Natural killer cell (primary cell): ENCODE measurements around the gene SIGLEC14. TPM values are rescaled to one million over a fixed set of nuclear protein-coding genes. Genes with fewer than 3 reads are reported as not detected.

ENCODE experiments used
- ATAC-seq, 3 donors: fragments of 150-1000 bp in 2 of 3; fragments of 200-7000 bp in 1 of 3; cut with Tn5 transposase; 1 replicate in 1 of 3; 2 replicates in 2 of 3; pipeline ENCODE4 v1.10.0; 2021; ENCODE audit warnings: mild to moderate bottlenecking in 2 of 3, moderate library complexity in 2 of 3
- DNase-seq, 2 donors: peaks; one replicate each; pipeline versions ENCODE4 v3.0.0 to v3.0.0-alpha.2; 2013 to 2021; ENCODE audit warnings: mixed read lengths in 1 of 2
- H3K27ac ChIP-seq: one replicate; pipeline ENCODE4 v1.5.1; 2013; ENCODE audit warnings: mild to moderate bottlenecking, low read length
- H3K27me3 ChIP-seq: one replicate; pipeline ENCODE4 v1.6.1; 2013; ENCODE audit warnings: low read length; ENCODE audit not compliant: control insufficient read depth, insufficient read depth
- H3K36me3 ChIP-seq: one replicate; pipeline ENCODE4 v1.6.1; 2013; ENCODE audit warnings: low read length; ENCODE audit not compliant: control insufficient read depth, insufficient read depth
- H3K4me1 ChIP-seq: one replicate; pipeline ENCODE4 v1.6.1; 2013; ENCODE audit warnings: low read length; ENCODE audit not compliant: control insufficient read depth, insufficient read depth
- H3K4me3 ChIP-seq: one replicate; pipeline ENCODE4 v1.5.1; 2013; ENCODE audit warnings: low read length
- H3K9me3 ChIP-seq: one replicate; pipeline ENCODE4 v1.6.1; 2013; ENCODE audit warnings: low read length; ENCODE audit not compliant: control insufficient read depth, insufficient read depth
- H3K27ac Mint-ChIP-seq, 2 donors: one replicate each; pipeline ENCODE4 v1.8.0; 2022; ENCODE audit warnings: mild to moderate bottlenecking in 2 of 2, mixed read lengths in 2 of 2, moderate library complexity in 1 of 2
- H3K27me3 Mint-ChIP-seq, 2 donors: one replicate each; pipeline ENCODE4 v1.8.0; 2022; ENCODE audit warnings: low read depth in 2 of 2, mixed read lengths in 2 of 2
- H3K36me3 Mint-ChIP-seq: one replicate; pipeline ENCODE4 v1.8.0; 2022; ENCODE audit warnings: mixed read lengths
- H3K4me1 Mint-ChIP-seq, 2 donors: one replicate each; pipeline ENCODE4 v1.8.0; 2022; ENCODE audit warnings: mixed read lengths in 2 of 2
- H3K4me3 Mint-ChIP-seq: one replicate; pipeline ENCODE4 v1.8.0; 2022; ENCODE audit warnings: mild to moderate bottlenecking, moderate library complexity, mixed read lengths
- H3K9me3 Mint-ChIP-seq, 2 donors: one replicate each; pipeline ENCODE4 v1.8.0; 2022; ENCODE audit warnings: mixed read lengths in 2 of 2
- CTCF ChIP-seq: fragments of 200-600 bp; IDR thresholded peaks from one replicate; pipeline ENCODE4 v1.8.0; 2022; ENCODE audit warnings: antibody characterized with exemption
- WGBS: methylation state at CpG from one replicate; pipeline ENCODE4 v1.1.7; 2013; ENCODE audit warnings: missing lambda C conversion rate; ENCODE audit not compliant: insufficient coverage; 5-methylcytosine and 5-hydroxymethylcytosine counted together
- intact Hi-C: fragments of 100-400 bp; cut with micrococcal nuclease; formaldehyde crosslinking; loops from one replicate; pipeline ENCODE4 v1.14.2; 2022
- total RNA-seq, 4 donors: library from RNA; stranded (reverse); fragments of 120-200 nt in 1 of 4; gene quantifications; one replicate each; pipeline versions ENCODE4 v1.2.3 to v1.2.4, GENCODE V29; 2013 to 2022

The SIGLEC14 gene
- total RNA-seq, 3 donors from 2014 or later (not counting 1 experiment from before 2014, with no cell fraction given): 2.7 to 4.9 (median 2.9) TPM

GRCh38 chr19:51644636-51645271 lies 1.9 kb downstream of the SIGLEC14 start:
- H3K36me3 Mint-ChIP-seq: no peaks in the 10 kb centered on the region
- no peak for TF ChIP-seq CTCF
- no peak for DNase-seq
- no peak overlapping the region for H3K4me3 Mint-ChIP-seq
- peaks cover 0 to 7% of the 10 kb centered on the region in 2 donors for H3K4me1 Mint-ChIP-seq
- H3K27ac Mint-ChIP-seq: no peak overlapping the region
- H3K4me3 ChIP-seq: no peak overlapping the region
- intact Hi-C loops: no loop called here
- no peak overlapping the region for H3K27ac ChIP-seq
- H3K9me3 ChIP-seq: no peaks in the 10 kb centered on the region
- H3K4me1 ChIP-seq: peaks cover 17% of the 10 kb centered on the region
- no peaks in the 10 kb centered on the region for H3K27me3 ChIP-seq
- no peaks in the 10 kb centered on the region for H3K36me3 ChIP-seq
- no peak for ATAC-seq
- H3K9me3 Mint-ChIP-seq: no peaks in the 10 kb centered on the region
- WGBS: 50% methylated on average over 11 of the region's 11 CpGs
- peaks cover 15 to 37% of the 10 kb centered on the region in 2 donors for H3K27me3 Mint-ChIP-seq

- H3K36me3 ChIP-seq: no peaks in the 10 kb centered on the region
- no peak for ATAC-seq
- Mint-ChIP-seq H3K27me3 (peaks cover 17 to 57% of the 10 kb centered on the region in 2 donors), H3K4me3 (no peak overlapping the region), H3K36me3 (no peaks in the 10 kb centered on the region), H3K9me3 (no peaks in the 10 kb centered on the region), H3K4me1 (peaks cover 0 to 13% of the 10 kb centered on the region in 2 donors), H3K27ac (no peak overlapping the region)
- DNase-seq: no peak
- no peak for TF ChIP-seq CTCF
- intact Hi-C loops: no loop called here
- H3K4me3 ChIP-seq: no peak overlapping the region
- no peaks in the 10 kb centered on the region for H3K9me3 ChIP-seq
- H3K4me1 ChIP-seq: peaks cover 10% of the 10 kb centered on the region
- H3K27me3 ChIP-seq: no peaks in the 10 kb centered on the region
- H3K27ac ChIP-seq: no peak overlapping the region
Observed at GRCh38 chr19:51641648-51642047, 5.0 kb downstream of the SIGLEC14 start.

GRCh38 chr19:51640386-51640785 lies 6.2 kb downstream of the SIGLEC14 start:
- Mint-ChIP-seq H3K4me1 (peaks cover 0 to 13% of the 10 kb centered on the region in 2 donors), H3K36me3 (no peaks in the 10 kb centered on the region), H3K27ac (no peak overlapping the region), H3K9me3 (no peaks in the 10 kb centered on the region), H3K4me3 (no peak overlapping the region), H3K27me3 (peaks cover 17 to 56% of the 10 kb centered on the region in 2 donors)
- WGBS: 100% methylated on average over 3 of the region's 3 CpGs
- no peaks in the 10 kb centered on the region for H3K9me3 ChIP-seq
- intact Hi-C loops: no loop called here
- H3K27me3 ChIP-seq: no peaks in the 10 kb centered on the region
- H3K27ac ChIP-seq: no peak overlapping the region
- DNase-seq: no peak
- H3K36me3 ChIP-seq: no peaks in the 10 kb centered on the region
- peaks cover 10% of the 10 kb centered on the region for H3K4me1 ChIP-seq
- no peak for ATAC-seq
- H3K4me3 ChIP-seq: no peak overlapping the region
- TF ChIP-seq CTCF: no peak

- H3K27me3 Mint-ChIP-seq: peaks cover 17 to 52% of the 10 kb centered on the region in 2 donors
- intact Hi-C loops: loop anchor here (5.0 kb wide), 1 partner anchor 168 kb away; no protein-coding TSS in a partner anchor
- H3K4me1 ChIP-seq: peaks cover 12% of the 10 kb centered on the region
Observed at GRCh38 chr19:51639916-51640315, 6.7 kb downstream of the SIGLEC14 start.

More at GRCh38 chr19:51639916-51640315, 6.7 kb downstream of the SIGLEC14 start:
- no peak overlapping the region for H3K4me3 Mint-ChIP-seq
- ATAC-seq (no peak), DNase-seq (no peak)
- H3K4me3 ChIP-seq: no peak overlapping the region
- 73% methylated on average over 2 of the region's 4 CpGs for WGBS
- no peaks in the 10 kb centered on the region for H3K9me3 Mint-ChIP-seq
- H3K27ac Mint-ChIP-seq: no peak overlapping the region
- no peaks in the 10 kb centered on the region for H3K36me3 ChIP-seq
- H3K36me3 Mint-ChIP-seq: no peaks in the 10 kb centered on the region
- H3K27me3 ChIP-seq: no peaks in the 10 kb centered on the region
- no peaks in the 10 kb centered on the region for H3K9me3 ChIP-seq
- H3K4me1 Mint-ChIP-seq: peaks cover 0 to 14% of the 10 kb centered on the region in 2 donors
- no peak for TF ChIP-seq CTCF
- H3K27ac ChIP-seq: no peak overlapping the region
